Endothelial cell of umbilical vein (primary cell): ENCODE measurements around the gene HSD3B7. TPM values are rescaled to one million over a fixed set of nuclear protein-coding genes. Genes with fewer than 3 reads are reported as not detected.

ENCODE experiments used
- BruUV-seq: library from RNA; stranded (reverse); fragments of 400-500 nt; replicated peaks from 2 replicates; lab custom pipeline; 2021; lab: Mats Ljungman, UMichigan
- CTCF ChIA-PET: fragments of 300-600, 350-600 bp; sonication (Branson Sonifier 250); formaldehyde crosslinking; loops from one replicate; lab custom pipeline; 2021; ENCODE audit warnings: antibody characterized with exemption, inconsistent platforms; lab: Charles Lee
- POLR2A ChIA-PET: fragments of 300-600, 350-600 bp; sonication (Branson Sonifier 250); formaldehyde crosslinking; loops from one replicate; lab custom pipeline; 2021; ENCODE audit warnings: antibody characterized with exemption, inconsistent platforms; lab: Charles Lee
- DNase-seq: peaks from one replicate; pipeline ENCODE4 v3.0.0-alpha.2; 2011; ENCODE audit warnings: low read depth, low spot score
- FAIRE-seq: peaks from 2 replicates; lab custom pipeline; 2011; peaks lifted over from hg19 to GRCh38; lab: Jason Lieb, UNC
- H2AFZ ChIP-seq: 2 replicates; pipeline ENCODE4 v1.6.0; 2012; ENCODE audit warnings: low read depth, low read length, control low read depth, inconsistent platforms
- H3K27ac ChIP-seq: 2 replicates; pipeline ENCODE4 v1.5.1; 2011; ENCODE audit warnings: low read depth, mild to moderate bottlenecking, control low read depth, low read length, moderate library complexity; ENCODE audit not compliant: insufficient read depth
- H3K27me3 ChIP-seq, 2 experiments: 2 replicates each; pipeline versions ENCODE4 v1.6.0 to v1.6.1; 2011; ENCODE audit warnings: low read length in 2 of 2, mixed read lengths in 1 of 2; ENCODE audit not compliant: control insufficient read depth in 2 of 2, insufficient read depth in 2 of 2
- H3K36me3 ChIP-seq, 2 experiments: 2 replicates in 1 of 2; 3 replicates in 1 of 2; pipeline ENCODE4 v1.5.1; 2011; ENCODE audit warnings: low read length in 2 of 2, mild to moderate bottlenecking in 1 of 2, moderate library complexity in 1 of 2; ENCODE audit not compliant: control insufficient read depth in 2 of 2, insufficient read depth in 2 of 2; ENCODE audit errors: extremely low read depth in 1 of 2
- H3K4me1 ChIP-seq: 3 replicates; pipeline ENCODE4 v1.5.1; 2011; ENCODE audit warnings: mild to moderate bottlenecking, low read length; ENCODE audit not compliant: control insufficient read depth, insufficient read depth; ENCODE audit errors: extremely low read depth
- H3K4me2 ChIP-seq: 2 replicates; pipeline ENCODE4 v1.6.1; 2011; ENCODE audit warnings: low read length, control low read depth, mixed read lengths; ENCODE audit not compliant: insufficient read depth
- H3K4me3 ChIP-seq, 3 experiments: fragments of 200-600 bp in 1 of 3; sonication (generic), shearing (Covaris generic) in 1 of 3; replicated peaks in 1 of 3; 2 replicates each; pipeline ENCODE4 v1.5.1; 2011 to 2016; ENCODE audit warnings: control low read depth in 3 of 3, low read length in 3 of 3, mild to moderate bottlenecking in 2 of 3, inconsistent platforms in 1 of 3, low read depth in 1 of 3, moderate library complexity in 1 of 3; ENCODE audit not compliant: insufficient read depth in 1 of 3
- H3K79me2 ChIP-seq: 2 replicates; pipeline ENCODE4 v1.6.0; 2012; ENCODE audit warnings: low read length, inconsistent platforms; ENCODE audit not compliant: control insufficient read depth, insufficient read depth
- H3K9ac ChIP-seq: replicated peaks from 2 replicates; pipeline ENCODE3; 2011; ENCODE audit warnings: low read length, control low read depth; ENCODE audit not compliant: insufficient read depth; ENCODE audit errors: extremely low read depth
- H3K9me1 ChIP-seq: replicated peaks from 3 replicates; pipeline ENCODE4 v1.6.0; 2011; ENCODE audit warnings: mild to moderate bottlenecking, low read length; ENCODE audit not compliant: control insufficient read depth, insufficient read depth; ENCODE audit errors: extremely low read depth
- H3K9me3 ChIP-seq: replicated peaks from 2 replicates; pipeline ENCODE4 v1.5.1; 2012; ENCODE audit warnings: low read length, inconsistent platforms; ENCODE audit not compliant: control insufficient read depth, insufficient read depth
- H4K20me1 ChIP-seq: replicated peaks from 2 replicates; pipeline ENCODE3; 2011; ENCODE audit warnings: mild to moderate bottlenecking, low read length; ENCODE audit not compliant: control insufficient read depth, insufficient read depth; ENCODE audit errors: extremely low read depth
- FOS ChIP-seq: IDR thresholded peaks from 2 replicates; pipeline ENCODE4 v1.6.1; 2011; ENCODE audit warnings: mild to moderate bottlenecking, low read length, moderate library complexity, borderline replicate concordance; ENCODE audit not compliant: insufficient read depth
- POLR2A ChIP-seq: IDR thresholded peaks from 2 replicates; pipeline ENCODE4 v1.6.1; 2012; ENCODE audit warnings: low read depth, mild to moderate bottlenecking, control low read depth, low read length
- POLR2AphosphoS5 ChIP-seq: IDR thresholded peaks from 2 replicates; pipeline ENCODE4 v1.6.1; 2012; ENCODE audit warnings: low read depth, mild to moderate bottlenecking, control low read depth, low read length, moderate library complexity; ENCODE audit not compliant: insufficient read depth
- dilution Hi-C: fragments of 300-500 bp; cut with MboI; formaldehyde crosslinking; loops from one replicate; pipeline ENCODE4 v1.15.0; 2019; ENCODE audit warnings: low sequenced_read_pairs; ENCODE audit not compliant: extremely low pct_ligation_motif_present
- intact Hi-C: fragments of 100-400 bp; cut with micrococcal nuclease; formaldehyde crosslinking; loops from one replicate; pipeline ENCODE4 v1.10.0; 2022
- polyA plus RNA-seq, 4 experiments: library from polyadenylated mRNA; depleted of rRNA in 3 of 4; stranded (reverse) in 3 of 4; unstranded in 1 of 4; fragments of >200 nt; gene quantifications; 2 replicates each; pipeline versions ENCODE4 v1.2.1 to v1.2.3, GENCODE V29; 2011 to 2012; ENCODE audit warnings: missing spikeins in 1 of 4
- total RNA-seq: library from RNA; stranded (reverse); gene quantifications from 2 replicates; pipeline ENCODE4 v1.2.3, GENCODE V29; 2021

HSD3B7 gene
- total and polyA plus RNA-seq, 2 donors (not counting 3 experiments of a cell fraction or from before 2014, with no cell fraction given), result 3.5 to 4.8 TPM

DNA sequence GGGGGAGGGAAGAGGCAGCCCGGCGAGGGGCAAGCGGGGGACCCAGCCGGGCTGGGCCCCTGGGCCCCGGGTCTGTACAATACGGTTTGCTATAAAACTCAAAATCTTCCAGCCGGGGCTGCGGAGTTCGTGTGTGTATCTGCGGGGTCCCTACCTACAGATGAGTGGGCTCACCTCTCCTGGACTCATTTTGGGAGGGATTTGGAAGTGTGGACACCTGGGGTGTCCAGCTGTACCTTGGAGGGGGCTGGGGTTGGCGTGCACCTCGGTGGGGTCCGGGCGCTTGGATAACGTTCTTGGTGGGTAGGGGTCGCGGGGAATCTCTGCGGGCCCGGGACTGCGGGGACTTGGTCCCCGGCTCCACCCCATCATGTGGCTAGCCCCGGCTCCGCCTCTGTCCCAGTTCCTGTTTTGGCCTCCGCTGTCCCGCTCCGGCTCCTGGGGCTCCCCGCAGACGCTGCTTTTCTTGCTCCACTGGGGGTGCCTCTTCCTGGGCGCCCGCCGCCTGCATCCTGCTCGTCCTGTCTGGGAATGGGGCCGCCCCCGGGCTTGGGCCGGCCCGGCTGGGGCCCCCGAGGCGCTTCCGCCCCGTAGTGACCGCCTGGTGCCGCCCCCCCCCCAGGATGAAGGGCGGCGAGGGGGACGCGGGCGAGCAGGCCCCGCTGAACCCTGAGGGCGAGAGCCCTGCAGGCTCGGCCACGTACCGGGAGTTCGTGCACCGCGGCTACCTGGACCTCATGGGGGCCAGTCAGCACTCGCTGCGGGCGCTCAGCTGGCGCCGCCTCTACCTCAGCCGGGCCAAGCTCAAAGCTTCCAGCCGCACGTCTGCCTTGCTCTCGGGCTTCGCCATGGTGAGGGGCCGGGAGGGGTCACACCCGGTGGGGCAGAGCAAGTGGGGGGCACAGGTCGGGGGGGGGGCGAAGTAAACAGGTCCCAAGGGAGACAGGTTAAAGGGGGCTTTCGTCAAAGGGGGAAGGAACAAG is 36.0 kb upstream of the HSD3B7 start, which contains the start of gene ORAI3:
Gene ORAI3, plus strand, starts transcription at position 402 of the 983 bp plus-strand sequence. Its CDS starts 222 bp downstream, at position 624.
- peak within 1 kb of the TSS; percentile 58 for H3K9ac ChIP-seq
- ChIA-PET POLR2A (no interaction called here), CTCF (interaction anchor here (1.5 kb wide), 1 partner anchor 36 kb away, joined by 4 read pairs; the partner anchor contains the start of gene HSD3B7)
- intact Hi-C loops (loop anchor here (1.0 kb wide), 1 partner anchor 8 kb away; the partner anchor contains the start of gene SETD1A), dilution Hi-C loops (no loop called here)
- peaks cover 0 to 10% of the 10 kb centered on the region in 2 experiments for H3K36me3 ChIP-seq
- no TSS peak for BruUV-seq
- no peaks in the 10 kb centered on the region for H3K9me3 ChIP-seq
- peak within 1 kb of the TSS; percentile 58 to 73 (median 72) for H3K4me3 ChIP-seq
- peak within 1 kb of the TSS; percentile 43 for H3K27ac ChIP-seq
- H3K9me1 ChIP-seq, result no peaks in the 10 kb centered on the region
- no peaks in the 10 kb centered on the region for H4K20me1 ChIP-seq
- H3K4me2 ChIP-seq, result peak within 1 kb of the TSS; percentile 71
- DNase-seq (peak; percentile 52), FAIRE-seq (peak; percentile 76)
- H3K4me1 ChIP-seq, result peaks cover 17% of the 10 kb centered on the region
- H3K79me2 ChIP-seq, result no peaks in the 10 kb centered on the region
- TF ChIP-seq POLR2A (peak; percentile 76), POLR2AphosphoS5 (peak; percentile 84), FOS (no peak)
- H2AFZ ChIP-seq, result no peak within 1 kb of the TSS
- H3K27me3 ChIP-seq, result no peaks in the 10 kb centered on the region
